ENCODE results near the gene ENTPD5.

- no peak for TF ChIP-seq CTCF (IDR thresholded peaks at IDR 0.05; ENCODE audit: low read depth, low read length, missing input control)
- TF ChIP-seq RAD21 (IDR thresholded peaks at IDR 0.05) = no peak
- no peak for TF ChIP-seq SP1 (IDR thresholded peaks at IDR 0.05)
- no peak for TF ChIP-seq RXRA (IDR thresholded peaks at IDR 0.05)
- TF ChIP-seq TAF1 (conservative IDR thresholded peaks at IDR 0.05) = no peak
- no peak for TF ChIP-seq FOXA1 (IDR thresholded peaks at IDR 0.05)
Observed at GRCh38 chr14:74034572-74034971, 15.5 kb upstream of the ENTPD5 start.

Measured in liver (tissue), 3 donors.